Suprapubic skin (tissue), 4 donors: ENCODE measurements around the gene FASLG. TPM values are rescaled to one million over a fixed set of nuclear protein-coding genes. Genes with fewer than 3 reads are reported as not detected.
"Not testable (repeated sequence)": the region's sequence is repeated elsewhere in the genome, so short reads cannot be mapped to it uniquely, and the experiment has no call there.

ENCODE experiments used
- DNase-seq, 2 donors: peaks; one replicate each; pipeline ENCODE4 v3.0.0-alpha.2; 2019; ENCODE audit warnings: low spot score in 2 of 2
- H3K27ac ChIP-seq: fragments of 200-600 bp; sonication (generic); one replicate; pipeline ENCODE4 v1.5.1; 2019
- H3K27me3 ChIP-seq: fragments of 200-600 bp; sonication (generic); one replicate; pipeline ENCODE4 v1.5.1; 2019
- H3K36me3 ChIP-seq: fragments of 200-600 bp; sonication (generic); one replicate; pipeline ENCODE4 v1.5.1; 2019
- H3K4me1 ChIP-seq: fragments of 200-600 bp; sonication (generic); one replicate; pipeline ENCODE4 v1.5.1; 2019
- H3K4me3 ChIP-seq: fragments of 200-600 bp; sonication (generic); one replicate; pipeline ENCODE4 v1.5.1; 2019; ENCODE audit warnings: mild to moderate bottlenecking
- H3K9me3 ChIP-seq: fragments of 200-600 bp; sonication (generic); one replicate; pipeline ENCODE4 v1.5.1; 2019
- CTCF ChIP-seq, 2 donors: fragments of 200-600 bp in 1 of 2; fragments of 450-650 bp in 1 of 2; sonication (generic) in 1 of 2; IDR thresholded peaks; one replicate each; pipeline ENCODE4 v1.5.1; 2016 to 2019; ENCODE audit warnings: antibody characterized with exemption in 2 of 2, mild to moderate bottlenecking in 1 of 2, moderate library complexity in 1 of 2
- EP300 ChIP-seq: sonication (generic); formaldehyde crosslinking; IDR thresholded peaks from one replicate; pipeline ENCODE4 v1.6.1; 2017; ENCODE audit warnings: antibody characterized with exemption
- POLR2A ChIP-seq, 2 donors: fragments of 450-650 bp; IDR thresholded peaks; one replicate each; pipeline ENCODE4 v1.6.1; 2017; ENCODE audit warnings: antibody characterized with exemption in 2 of 2, mild to moderate bottlenecking in 2 of 2, moderate library complexity in 2 of 2
- POLR2AphosphoS5 ChIP-seq, 3 donors: sonication (generic); formaldehyde crosslinking; IDR thresholded peaks; one replicate each; pipeline ENCODE4 v1.6.1; 2017; ENCODE audit warnings: antibody characterized with exemption in 3 of 3
- WGBS: methylation state at CpG from one replicate; pipeline ENCODE4 v1.1.5; 2018; 5-methylcytosine and 5-hydroxymethylcytosine counted together
- total RNA-seq, 4 donors: library from RNA; depleted of rRNA; stranded (reverse); fragments of >200 nt; gene quantifications; one replicate each; pipeline ENCODE4 v1.1.0, GENCODE V29; 2016

Gene FASLG
- total RNA-seq, 4 donors from 2014 or later: not detected

- no peaks in the 10 kb centered on the region for H3K27me3 ChIP-seq
- no peak overlapping the region for H3K4me3 ChIP-seq
- H3K27ac ChIP-seq: no peak overlapping the region
- H3K36me3 ChIP-seq: no peaks in the 10 kb centered on the region
- no peak for DNase-seq
- WGBS: 66% methylated on average over 3 of the region's 3 CpGs
- no peaks in the 10 kb centered on the region for H3K4me1 ChIP-seq
- no peak for TF ChIP-seq POLR2AphosphoS5 (IDR thresholded peaks at IDR 0.05)
- no peak for TF ChIP-seq EP300
- TF ChIP-seq POLR2A (IDR thresholded peaks at IDR 0.05): no peak
- no peak for TF ChIP-seq CTCF (IDR thresholded peaks at IDR 0.05)
- peaks cover 7% of the 10 kb centered on the region for H3K9me3 ChIP-seq
Measured at GRCh38 chr1:172682812-172683211, 23.9 kb downstream of the FASLG start.

- Histone ChIP-seq H3K4me3 (no peak overlapping the region), H3K36me3 (no peaks in the 10 kb centered on the region), H3K27me3 (no peaks in the 10 kb centered on the region), H3K27ac (no peak overlapping the region), H3K4me1 (no peaks in the 10 kb centered on the region), H3K9me3 (no peaks in the 10 kb centered on the region)
- 89% methylated on average over 1 of the region's 1 CpG for WGBS
- no peak for TF ChIP-seq POLR2AphosphoS5 (IDR thresholded peaks at IDR 0.05)
- TF ChIP-seq CTCF (IDR thresholded peaks at IDR 0.05): no peak
- TF ChIP-seq POLR2A (IDR thresholded peaks at IDR 0.05): no peak
- no peak for TF ChIP-seq EP300
- no peak for DNase-seq
Measured at GRCh38 chr1:172686143-172686542, 27.2 kb downstream of the FASLG start.

- not testable (repeated sequence) for H3K4me3 ChIP-seq, H3K9me3 ChIP-seq, H3K36me3 ChIP-seq, H3K27ac ChIP-seq, DNase-seq, H3K27me3 ChIP-seq, H3K4me1 ChIP-seq
- 74% methylated on average over 2 of the region's 2 CpGs for WGBS
Measured at GRCh38 chr1:172688428-172689085, 29.7 kb downstream of the FASLG start.

- not testable (repeated sequence) for H3K27ac ChIP-seq
Measured at GRCh38 chr1:172690925-172691324, 32.0 kb downstream of the FASLG start.

GRCh38 chr1:172697534-172698002 lies 38.7 kb downstream of the FASLG start:
- Histone ChIP-seq H3K4me1 (no peaks in the 10 kb centered on the region), H3K9me3 (no peaks in the 10 kb centered on the region), H3K27ac (no peak overlapping the region), H3K36me3 (no peaks in the 10 kb centered on the region), H3K27me3 (no peaks in the 10 kb centered on the region), H3K4me3 (no peak overlapping the region)
- DNase-seq: no peak
- TF ChIP-seq POLR2AphosphoS5 (IDR thresholded peaks at IDR 0.05) (no peak), CTCF (IDR thresholded peaks at IDR 0.05) (no peak), EP300 (no peak), POLR2A (IDR thresholded peaks at IDR 0.05) (no peak)
- WGBS: 42% methylated on average over 4 of the region's 4 CpGs

More at GRCh38 chr1:172690925-172691324, 32.0 kb downstream of the FASLG start:
- 67% methylated on average over 1 of the region's 1 CpG for WGBS
- DNase-seq, H3K27me3 ChIP-seq, H3K4me1 ChIP-seq, H3K4me3 ChIP-seq, H3K9me3 ChIP-seq, H3K36me3 ChIP-seq: not testable (repeated sequence)

- H3K27ac ChIP-seq: no peak overlapping the region
- no peaks in the 10 kb centered on the region for H3K27me3 ChIP-seq
- no peaks in the 10 kb centered on the region for H3K4me1 ChIP-seq
- no peak for TF ChIP-seq CTCF (IDR thresholded peaks at IDR 0.05)
- no peak for TF ChIP-seq EP300
- TF ChIP-seq POLR2A (IDR thresholded peaks at IDR 0.05): no peak
- no peak for TF ChIP-seq POLR2AphosphoS5 (IDR thresholded peaks at IDR 0.05)
- DNase-seq: no peak
- H3K36me3 ChIP-seq: no peaks in the 10 kb centered on the region
- no peaks in the 10 kb centered on the region for H3K9me3 ChIP-seq
- WGBS: 82% methylated on average over 2 of the region's 2 CpGs
- no peak overlapping the region for H3K4me3 ChIP-seq
Measured at GRCh38 chr1:172698224-172698623, 39.3 kb downstream of the FASLG start.
